Measurements from ENCODE around the gene RAPGEF1. TPM values are rescaled to one million over a fixed set of nuclear protein-coding genes. Genes with fewer than 3 reads are reported as not detected.

Gene RAPGEF1
- polyA plus RNA-seq, 1 donor from 2014 or later: 23.6 TPM

GRCh38 chr9:131574730-131575640, 164.9 kb downstream of the RAPGEF1 start:
- no peaks in the 10 kb centered on the region for H3K9me3 ChIP-seq (ENCODE audit: low read length)
- no peaks in the 10 kb centered on the region for H3K9me2 ChIP-seq (ENCODE audit: insufficient read depth, low read length)
- H3K4me2 ChIP-seq (ENCODE audit: low read length): no peak overlapping the region
- H3F3A ChIP-seq (ENCODE audit: insufficient read depth, low read length, poor library complexity, severe bottlenecking): no peaks in the 10 kb centered on the region
- no peaks in the 10 kb centered on the region for H4K20me1 ChIP-seq (ENCODE audit: insufficient read depth)
- TF ChIP-seq CTCF (IDR thresholded peaks at IDR 0.05; ENCODE audit: poor library complexity, severe bottlenecking) (no peak), MXI1 (conservative IDR thresholded peaks at IDR 0.05; ENCODE audit: poor library complexity, severe bottlenecking) (no peak), REST (IDR thresholded peaks at IDR 0.05; ENCODE audit: borderline replicate concordance) (no peak), EP300 (conservative IDR thresholded peaks at IDR 0.05; ENCODE audit: poor library complexity, severe bottlenecking) (no peak), RAD21 (conservative IDR thresholded peaks at IDR 0.05) (no peak), SMC3 (conservative IDR thresholded peaks at IDR 0.05; ENCODE audit: poor library complexity) (no peak), EZH2 (IDR thresholded peaks at IDR 0.05; ENCODE audit: borderline replicate concordance, insufficient read depth, low read length, poor library complexity, severe bottlenecking) (no peak), POLR2AphosphoS5 (IDR thresholded peaks at IDR 0.05) (no peak), TAF1 (IDR thresholded peaks at IDR 0.05; ENCODE audit: low read depth) (no peak)
- H3K4me3 ChIP-seq (ENCODE audit: low read length): no peak overlapping the region
- no peaks in the 10 kb centered on the region for H3K36me3 ChIP-seq (ENCODE audit: insufficient read depth, low read length)
- no peak overlapping the region for H3K9ac ChIP-seq (ENCODE audit: low read length)
- H3K79me2 ChIP-seq (replicated peaks; ENCODE audit: insufficient read depth, low read length): no peaks in the 10 kb centered on the region
- H2AFZ ChIP-seq (ENCODE audit: low read depth, low read length): no peak overlapping the region
- no peaks in the 10 kb centered on the region for H3K27me3 ChIP-seq (ENCODE audit: insufficient read depth, low read depth, low read length)
- no peak overlapping the region for H3K27ac ChIP-seq (ENCODE audit: low read length)

- Histone ChIP-seq H3F3A (ENCODE audit: insufficient read depth, low read length, poor library complexity, severe bottlenecking) (no peaks in the 10 kb centered on the region), H3K36me3 (ENCODE audit: insufficient read depth, low read length) (no peaks in the 10 kb centered on the region), H3K27me3 (ENCODE audit: insufficient read depth, low read depth, low read length) (no peaks in the 10 kb centered on the region), H3K27ac (ENCODE audit: low read length) (no peak overlapping the region), H3K4me2 (ENCODE audit: low read length) (no peak overlapping the region), H4K20me1 (ENCODE audit: insufficient read depth) (no peaks in the 10 kb centered on the region), H3K4me3 (ENCODE audit: low read length) (no peak overlapping the region), H2AFZ (ENCODE audit: low read depth, low read length) (no peak overlapping the region), H3K9me3 (ENCODE audit: low read length) (no peaks in the 10 kb centered on the region), H3K9ac (ENCODE audit: low read length) (no peak overlapping the region), H3K79me2 (replicated peaks; ENCODE audit: insufficient read depth, low read length) (no peaks in the 10 kb centered on the region), H3K9me2 (ENCODE audit: insufficient read depth, low read length) (no peaks in the 10 kb centered on the region)
- TF ChIP-seq TAF1 (IDR thresholded peaks at IDR 0.05; ENCODE audit: low read depth) (no peak), SMC3 (conservative IDR thresholded peaks at IDR 0.05; ENCODE audit: poor library complexity) (no peak), POLR2AphosphoS5 (IDR thresholded peaks at IDR 0.05) (no peak), RAD21 (conservative IDR thresholded peaks at IDR 0.05) (no peak), CTCF (IDR thresholded peaks at IDR 0.05; ENCODE audit: poor library complexity, severe bottlenecking) (no peak), EZH2 (IDR thresholded peaks at IDR 0.05; ENCODE audit: borderline replicate concordance, insufficient read depth, low read length, poor library complexity, severe bottlenecking) (no peak), EP300 (conservative IDR thresholded peaks at IDR 0.05; ENCODE audit: poor library complexity, severe bottlenecking) (no peak), MXI1 (conservative IDR thresholded peaks at IDR 0.05; ENCODE audit: poor library complexity, severe bottlenecking) (no peak), REST (IDR thresholded peaks at IDR 0.05; ENCODE audit: borderline replicate concordance) (no peak)
Measured at GRCh38 chr9:131567910-131568309, 172.0 kb downstream of the RAPGEF1 start.
